ENCODE data around the gene CD81. TPM values are rescaled to one million over a fixed set of nuclear protein-coding genes. Genes with fewer than 3 reads are reported as not detected.

Gene CD81
- total RNA-seq, 1 donor from 2014 or later = 350 TPM

DNA sequence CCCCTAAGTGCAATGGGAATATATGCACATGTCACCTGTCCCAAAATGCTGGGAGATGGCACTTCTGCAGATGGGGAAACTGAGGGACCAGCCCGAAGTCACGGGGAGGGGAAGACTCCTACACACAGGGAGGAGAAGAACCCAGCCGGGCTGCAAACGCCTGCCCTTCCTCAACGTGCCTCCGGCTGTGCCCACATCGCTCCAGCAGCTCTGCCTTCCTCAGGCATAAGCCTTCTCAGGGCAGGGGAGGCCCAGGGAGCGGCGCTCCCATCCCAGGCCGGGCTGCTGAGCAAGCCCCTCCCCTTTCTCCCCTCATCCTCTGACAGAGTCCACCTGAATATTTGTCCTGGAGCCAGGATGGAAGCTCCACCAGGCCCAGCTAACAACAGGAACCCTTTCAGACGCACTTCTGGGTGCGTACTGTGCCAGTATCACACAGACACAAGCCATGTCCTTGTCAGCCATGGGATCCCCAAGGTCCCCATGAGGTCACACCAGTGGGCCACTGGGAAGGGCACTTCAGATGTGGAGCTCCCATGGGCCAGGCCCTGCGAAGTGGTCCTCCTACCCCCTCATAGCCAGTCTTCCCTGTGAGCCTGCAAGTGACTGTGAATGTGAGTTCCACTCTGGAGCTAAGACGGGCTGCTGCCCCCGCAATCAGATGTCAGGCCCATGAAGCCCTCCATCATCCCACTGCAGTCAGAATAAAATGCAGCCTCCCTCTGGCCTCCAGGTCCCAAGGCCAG, 2.5 kb upstream of the CD81 start:
- Mint-ChIP-seq H3K4me3 (no peak overlapping the region), H3K4me1 (ENCODE audit: unreplicated experiment) (peaks cover 5% of the 10 kb centered on the region), H3K27ac (no peak overlapping the region), H3K27me3 (no peaks in the 10 kb centered on the region), H3K36me3 (no peaks in the 10 kb centered on the region), H3K9me3 (no peaks in the 10 kb centered on the region)
- DNase-seq (ENCODE audit: extremely low spot score, unreplicated experiment) = no peak
- TF ChIP-seq, protein P1, sequence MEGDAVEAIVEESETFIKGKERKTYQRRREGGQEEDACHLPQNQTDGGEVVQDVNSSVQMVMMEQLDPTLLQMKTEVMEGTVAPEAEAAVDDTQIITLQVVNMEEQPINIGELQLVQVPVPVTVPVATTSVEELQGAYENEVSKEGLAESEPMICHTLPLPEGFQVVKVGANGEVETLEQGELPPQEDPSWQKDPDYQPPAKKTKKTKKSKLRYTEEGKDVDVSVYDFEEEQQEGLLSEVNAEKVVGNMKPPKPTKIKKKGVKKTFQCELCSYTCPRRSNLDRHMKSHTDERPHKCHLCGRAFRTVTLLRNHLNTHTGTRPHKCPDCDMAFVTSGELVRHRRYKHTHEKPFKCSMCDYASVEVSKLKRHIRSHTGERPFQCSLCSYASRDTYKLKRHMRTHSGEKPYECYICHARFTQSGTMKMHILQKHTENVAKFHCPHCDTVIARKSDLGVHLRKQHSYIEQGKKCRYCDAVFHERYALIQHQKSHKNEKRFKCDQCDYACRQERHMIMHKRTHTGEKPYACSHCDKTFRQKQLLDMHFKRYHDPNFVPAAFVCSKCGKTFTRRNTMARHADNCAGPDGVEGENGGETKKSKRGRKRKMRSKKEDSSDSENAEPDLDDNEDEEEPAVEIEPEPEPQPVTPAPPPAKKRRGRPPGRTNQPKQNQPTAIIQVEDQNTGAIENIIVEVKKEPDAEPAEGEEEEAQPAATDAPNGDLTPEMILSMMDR (conservative IDR thresholded peaks at IDR 0.05) = no peak

DNA sequence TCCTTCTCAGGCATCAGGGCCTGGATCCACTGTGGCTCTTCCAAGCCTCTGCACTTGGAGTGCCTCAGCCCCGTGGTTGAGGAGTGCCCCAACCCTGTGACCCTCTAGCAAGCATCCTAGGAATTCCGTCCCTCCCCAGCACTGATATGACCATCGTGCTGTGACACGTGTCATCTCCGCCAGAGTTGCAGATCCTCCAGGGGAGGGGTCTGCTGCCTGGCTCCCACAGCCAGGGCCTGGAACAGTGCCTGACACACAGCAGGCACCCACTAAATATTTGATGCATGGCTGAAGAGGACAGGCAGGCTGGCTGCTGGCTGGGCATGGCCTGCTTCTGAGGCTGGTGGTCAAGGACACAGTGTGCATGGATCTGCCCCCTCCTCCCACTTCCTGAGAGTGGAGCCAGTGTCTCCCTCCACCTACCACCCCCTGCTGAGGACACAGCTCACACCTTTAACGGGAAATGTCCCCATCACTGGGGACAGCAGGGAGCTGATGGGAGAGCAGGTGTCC, 1.7 kb upstream of the CD81 start:
- no peak for DNase-seq (ENCODE audit: extremely low spot score, unreplicated experiment)
- Mint-ChIP-seq H3K4me3 (peak overlapping the region; percentile 82), H3K27ac (no peak overlapping the region), H3K27me3 (no peaks in the 10 kb centered on the region), H3K9me3 (no peaks in the 10 kb centered on the region), H3K36me3 (no peaks in the 10 kb centered on the region), H3K4me1 (ENCODE audit: unreplicated experiment) (peaks cover 5% of the 10 kb centered on the region)
- TF ChIP-seq, protein P1 (conservative IDR thresholded peaks at IDR 0.05) = no peak

DNA sequence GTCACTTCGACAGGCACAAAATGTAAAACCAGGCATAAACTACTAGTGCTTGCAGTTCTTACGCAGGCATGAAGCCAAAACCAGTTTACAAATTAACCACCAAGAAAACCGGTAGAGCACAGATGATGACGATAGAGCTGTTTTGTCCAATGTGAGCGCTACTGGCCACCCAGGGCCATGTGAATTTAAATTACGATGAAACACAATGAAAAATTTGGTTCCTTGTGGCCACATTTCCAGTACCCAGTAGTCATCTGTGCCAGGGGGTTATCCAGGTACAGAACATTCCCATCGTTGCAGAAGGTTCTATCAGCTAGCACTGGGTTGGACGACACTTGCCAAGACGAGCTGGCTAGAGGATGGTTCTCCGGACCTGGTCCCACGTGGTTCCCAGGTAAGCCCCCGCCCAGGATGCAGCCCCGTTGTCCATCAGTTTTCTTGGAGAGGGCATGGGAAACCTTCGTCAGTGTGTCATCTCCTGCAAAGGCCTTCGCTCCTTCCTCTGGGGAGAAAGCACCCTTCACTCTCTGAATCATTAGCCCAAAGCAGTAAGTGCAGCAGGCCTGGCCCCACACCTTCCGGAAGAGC, 1.1 kb upstream of the CD81 start:
- no peak for DNase-seq (ENCODE audit: extremely low spot score, unreplicated experiment)
- peaks cover 5% of the 10 kb centered on the region for H3K4me1 Mint-ChIP-seq (ENCODE audit: unreplicated experiment)
- H3K36me3 Mint-ChIP-seq = no peaks in the 10 kb centered on the region
- no peaks in the 10 kb centered on the region for H3K27me3 Mint-ChIP-seq
- TF ChIP-seq, protein P1 (conservative IDR thresholded peaks at IDR 0.05) = no peak
- peak overlapping the region; percentile 82 for H3K4me3 Mint-ChIP-seq
- peak overlapping the region; percentile 62 for H3K27ac Mint-ChIP-seq
- H3K9me3 Mint-ChIP-seq = no peaks in the 10 kb centered on the region

DNA sequence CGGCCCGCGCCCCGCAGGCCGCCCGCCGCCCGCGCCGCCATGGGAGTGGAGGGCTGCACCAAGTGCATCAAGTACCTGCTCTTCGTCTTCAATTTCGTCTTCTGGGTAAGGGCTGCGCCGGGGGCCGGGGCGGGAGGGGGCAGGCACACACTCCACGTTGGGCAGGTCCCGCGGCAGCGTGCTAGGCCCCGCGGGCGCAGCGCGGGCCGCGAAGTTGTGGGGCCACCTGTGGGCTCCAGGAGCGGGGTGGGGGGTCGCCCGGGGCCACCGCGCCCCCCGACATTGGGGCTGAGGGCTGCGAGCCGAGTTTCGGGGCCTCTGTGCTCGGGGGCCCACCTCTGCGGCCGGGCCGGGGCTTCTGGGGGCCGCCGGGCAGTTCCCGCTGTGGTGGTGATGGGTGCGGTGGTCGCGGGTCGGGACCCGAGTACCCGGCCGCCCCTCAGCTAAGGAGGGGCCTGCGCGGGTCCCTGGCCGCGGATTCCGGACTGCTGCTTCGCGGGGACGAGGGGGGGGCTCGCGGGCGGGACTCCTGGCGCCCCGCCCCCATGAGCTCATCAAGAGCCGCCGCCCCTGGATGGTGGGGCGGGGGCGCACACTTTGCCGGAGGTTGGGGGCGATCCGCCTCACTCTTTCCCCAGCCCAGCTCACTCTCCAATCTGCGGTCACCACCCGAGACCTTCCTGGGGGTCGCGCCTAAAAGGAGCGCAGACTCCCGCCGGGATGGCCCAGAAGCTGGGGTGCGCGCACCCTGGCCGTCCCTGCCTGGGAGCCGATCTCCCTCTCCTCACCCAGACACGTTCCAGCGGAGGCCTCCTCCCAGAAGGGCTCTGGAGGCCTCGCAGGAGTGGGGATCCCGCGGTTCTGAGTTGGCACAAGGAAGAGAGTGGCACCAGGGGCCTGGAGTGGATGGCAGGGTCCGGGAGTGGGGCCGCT, 667 bp downstream of the CD81 start:
- H3K27me3 Mint-ChIP-seq = no peaks in the 10 kb centered on the region
- H3K27ac Mint-ChIP-seq = peak overlapping the region; percentile 77
- no peak for DNase-seq (ENCODE audit: extremely low spot score, unreplicated experiment)
- TF ChIP-seq, protein P1 (conservative IDR thresholded peaks at IDR 0.05) = no peak
- H3K4me1 Mint-ChIP-seq (ENCODE audit: unreplicated experiment) = peaks cover 10% of the 10 kb centered on the region
- H3K36me3 Mint-ChIP-seq = no peaks in the 10 kb centered on the region
- no peaks in the 10 kb centered on the region for H3K9me3 Mint-ChIP-seq
- H3K4me3 Mint-ChIP-seq = peak overlapping the region; percentile 89

DNA sequence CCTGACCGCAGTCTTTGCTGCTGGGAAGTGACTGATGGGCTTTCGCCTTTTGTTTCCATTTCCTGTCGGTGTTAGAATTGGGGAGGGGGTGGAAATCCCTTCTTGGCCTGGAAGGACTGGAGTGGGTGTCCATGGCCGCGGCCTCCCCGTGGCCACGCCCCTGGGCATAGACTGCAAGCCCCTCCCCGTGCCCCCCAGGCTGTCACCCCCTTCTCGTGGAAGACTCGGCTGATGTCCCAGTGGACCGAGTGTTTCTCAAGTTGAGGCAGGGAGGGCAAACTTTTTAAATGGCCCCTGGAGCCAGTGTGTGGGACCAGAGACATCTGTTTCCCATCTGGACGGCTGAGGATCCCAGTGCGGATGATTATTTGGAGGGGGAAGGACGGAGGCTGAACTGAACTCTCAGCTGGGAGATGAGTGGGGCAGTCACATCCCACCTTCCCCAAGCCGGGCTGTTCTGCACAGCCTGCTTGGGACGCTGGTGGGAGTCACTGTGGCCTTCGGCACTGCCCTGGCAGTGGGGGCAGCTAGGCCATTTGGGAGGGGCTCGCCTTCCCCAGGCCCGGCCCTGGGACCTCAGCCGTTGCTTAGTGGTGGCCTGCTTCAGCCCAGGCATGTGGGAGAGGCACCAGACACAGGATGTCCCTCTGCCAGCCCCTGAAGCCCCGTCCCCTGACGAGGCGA, 1.6 kb downstream of the CD81 start:
- Mint-ChIP-seq H3K4me3 (peak overlapping the region; percentile 89), H3K9me3 (no peaks in the 10 kb centered on the region)
- DNase-seq (ENCODE audit: extremely low spot score, unreplicated experiment) = no peak

More for the DNA sequence above, 1.6 kb downstream of the CD81 start:
- TF ChIP-seq, protein P1 (conservative IDR thresholded peaks at IDR 0.05) = no peak
- Mint-ChIP-seq H3K36me3 (no peaks in the 10 kb centered on the region), H3K4me1 (ENCODE audit: unreplicated experiment) (peaks cover 10% of the 10 kb centered on the region), H3K27ac (peak overlapping the region; percentile 77), H3K27me3 (no peaks in the 10 kb centered on the region)

All from type B pancreatic cell (in vitro differentiated cells).